PFSK-1 (cell line): ENCODE data around the gene NBR1.
"Not testable (repeated sequence)": the region's sequence is repeated elsewhere in the genome, so short reads cannot be mapped to it uniquely, and the experiment has no call there.

Experiments
- FOXP2 ChIP-seq: optimal IDR thresholded peaks from 2 replicates; pipeline ENCODE3; 2011; ENCODE audit warnings: borderline replicate concordance, control low read depth, inconsistent platforms; ENCODE audit not compliant: insufficient read depth; ENCODE audit errors: extremely low read length, extremely low read depth
- POLR2AphosphoS5 ChIP-seq: IDR thresholded peaks from 2 replicates; pipeline ENCODE4 v1.6.1; 2012; ENCODE audit warnings: low read depth, mild to moderate bottlenecking, control low read depth, low read length, moderate library complexity
- SIN3A ChIP-seq: IDR thresholded peaks from 2 replicates; pipeline ENCODE4 v1.6.1; 2012; ENCODE audit warnings: mild to moderate bottlenecking, low read length, moderate library complexity, borderline replicate concordance; ENCODE audit not compliant: insufficient read depth
- TAF1 ChIP-seq: IDR thresholded peaks from 2 replicates; pipeline ENCODE4 v1.6.1; 2012; ENCODE audit warnings: low read length, control low read depth, borderline replicate concordance; ENCODE audit not compliant: insufficient read depth
- TF ChIP-seq, protein P1 (sequence below), 2 experiments: IDR thresholded peaks; 2 replicates each; pipeline versions ENCODE4 v1.6.1 to v1.8.0; 2011 to 2012; ENCODE audit warnings: low read depth in 2 of 2, low read length in 2 of 2, control low read depth in 1 of 2, inconsistent platforms in 1 of 2, mild to moderate bottlenecking in 1 of 2, moderate library complexity in 1 of 2; ENCODE audit not compliant: insufficient read depth in 1 of 2

NBR1 gene

DNA sequence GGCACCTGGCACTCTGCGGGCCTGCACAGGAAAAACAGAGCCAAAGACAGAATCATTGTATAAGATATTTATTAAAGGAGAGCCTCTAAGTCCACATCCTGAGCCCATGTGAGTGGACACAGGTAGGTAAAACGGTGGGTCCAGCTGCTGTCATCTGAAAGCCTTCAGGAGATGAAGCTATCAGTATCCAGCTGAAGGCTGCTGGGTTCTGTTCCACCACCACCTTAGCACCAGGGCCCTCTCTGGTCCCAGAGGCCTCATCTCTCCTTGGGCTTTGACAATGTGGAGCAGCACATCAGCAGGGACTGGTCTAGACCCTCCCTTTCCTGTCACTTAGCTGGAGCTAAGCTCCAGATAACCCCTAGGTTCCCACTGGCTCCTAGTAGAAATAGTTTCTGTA is 48.0 kb downstream of the NBR1 start:
- TF ChIP-seq POLR2AphosphoS5 (no peak), FOXP2 (no peak), SIN3A (no peak), TAF1 (no peak)
- TF ChIP-seq, protein P1, sequence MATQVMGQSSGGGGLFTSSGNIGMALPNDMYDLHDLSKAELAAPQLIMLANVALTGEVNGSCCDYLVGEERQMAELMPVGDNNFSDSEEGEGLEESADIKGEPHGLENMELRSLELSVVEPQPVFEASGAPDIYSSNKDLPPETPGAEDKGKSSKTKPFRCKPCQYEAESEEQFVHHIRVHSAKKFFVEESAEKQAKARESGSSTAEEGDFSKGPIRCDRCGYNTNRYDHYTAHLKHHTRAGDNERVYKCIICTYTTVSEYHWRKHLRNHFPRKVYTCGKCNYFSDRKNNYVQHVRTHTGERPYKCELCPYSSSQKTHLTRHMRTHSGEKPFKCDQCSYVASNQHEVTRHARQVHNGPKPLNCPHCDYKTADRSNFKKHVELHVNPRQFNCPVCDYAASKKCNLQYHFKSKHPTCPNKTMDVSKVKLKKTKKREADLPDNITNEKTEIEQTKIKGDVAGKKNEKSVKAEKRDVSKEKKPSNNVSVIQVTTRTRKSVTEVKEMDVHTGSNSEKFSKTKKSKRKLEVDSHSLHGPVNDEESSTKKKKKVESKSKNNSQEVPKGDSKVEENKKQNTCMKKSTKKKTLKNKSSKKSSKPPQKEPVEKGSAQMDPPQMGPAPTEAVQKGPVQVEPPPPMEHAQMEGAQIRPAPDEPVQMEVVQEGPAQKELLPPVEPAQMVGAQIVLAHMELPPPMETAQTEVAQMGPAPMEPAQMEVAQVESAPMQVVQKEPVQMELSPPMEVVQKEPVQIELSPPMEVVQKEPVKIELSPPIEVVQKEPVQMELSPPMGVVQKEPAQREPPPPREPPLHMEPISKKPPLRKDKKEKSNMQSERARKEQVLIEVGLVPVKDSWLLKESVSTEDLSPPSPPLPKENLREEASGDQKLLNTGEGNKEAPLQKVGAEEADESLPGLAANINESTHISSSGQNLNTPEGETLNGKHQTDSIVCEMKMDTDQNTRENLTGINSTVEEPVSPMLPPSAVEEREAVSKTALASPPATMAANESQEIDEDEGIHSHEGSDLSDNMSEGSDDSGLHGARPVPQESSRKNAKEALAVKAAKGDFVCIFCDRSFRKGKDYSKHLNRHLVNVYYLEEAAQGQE (IDR thresholded peaks at IDR 0.05; ENCODE audit: insufficient read depth in 1 of 2, low read depth in 2 of 2, low read length in 2 of 2) = no peak

DNA sequence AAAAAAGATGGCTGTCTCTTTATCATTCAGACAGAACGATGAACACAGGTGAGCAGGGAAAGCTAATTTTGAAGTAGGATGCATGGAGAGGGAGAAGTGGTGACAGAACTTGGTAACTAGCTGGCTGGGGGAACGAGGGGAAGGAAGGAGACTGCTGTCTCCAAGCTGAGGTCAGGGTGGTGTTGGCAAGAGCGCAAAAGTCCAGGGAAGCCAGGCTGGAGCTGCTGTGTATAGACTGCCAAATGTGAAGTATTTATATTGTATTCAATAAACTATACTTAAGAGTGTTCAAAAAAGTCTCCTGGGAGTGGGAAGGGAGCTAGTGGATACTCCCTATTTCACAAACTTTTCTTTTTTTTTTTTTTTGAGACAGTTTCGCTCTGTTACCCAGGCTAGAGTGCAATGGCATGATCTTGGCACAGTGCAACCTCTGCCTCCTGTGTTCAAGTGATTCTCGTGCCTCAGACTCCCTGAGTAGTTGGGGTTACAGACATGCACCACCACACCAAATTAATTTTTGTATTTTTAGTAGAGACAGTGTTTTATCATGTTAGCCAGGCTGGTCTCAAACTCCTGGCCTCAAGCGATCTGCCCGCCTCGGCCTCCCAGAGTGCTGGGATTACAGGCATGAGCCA is 48.8 kb downstream of the NBR1 start:
- TF ChIP-seq POLR2AphosphoS5 (no peak), FOXP2 (no peak)

DNA sequence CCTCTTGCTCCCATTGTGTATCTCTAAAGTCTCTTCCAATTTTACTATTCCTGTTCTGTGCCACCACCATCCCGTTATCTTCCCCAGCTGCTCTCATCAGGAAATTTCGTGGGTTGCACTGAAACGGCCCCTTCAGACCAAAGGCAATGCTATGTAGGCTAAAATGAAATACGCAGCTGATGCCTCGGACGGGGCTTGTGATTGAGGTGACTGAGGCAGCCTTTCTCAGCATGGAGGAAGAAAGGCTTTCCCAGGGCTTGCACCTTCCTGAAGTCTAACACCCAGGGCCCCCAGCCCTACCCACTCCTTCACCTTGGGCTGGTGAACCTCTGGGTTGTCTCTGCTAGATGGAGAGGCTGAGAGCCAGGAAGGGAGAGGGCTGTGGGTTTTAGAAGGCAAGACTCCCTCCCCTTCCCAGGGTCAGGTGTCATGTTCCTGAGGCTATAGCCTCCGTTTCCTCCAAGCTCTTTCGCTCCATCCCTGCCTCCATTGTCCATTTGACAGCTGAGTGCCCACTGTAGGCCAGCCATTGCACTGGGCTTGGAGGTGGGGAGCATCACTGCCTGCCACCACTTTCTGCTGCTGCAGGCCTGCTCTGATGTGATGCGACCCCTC is 49.6 kb downstream of the NBR1 start:
- TF ChIP-seq TAF1 = no peak

DNA sequence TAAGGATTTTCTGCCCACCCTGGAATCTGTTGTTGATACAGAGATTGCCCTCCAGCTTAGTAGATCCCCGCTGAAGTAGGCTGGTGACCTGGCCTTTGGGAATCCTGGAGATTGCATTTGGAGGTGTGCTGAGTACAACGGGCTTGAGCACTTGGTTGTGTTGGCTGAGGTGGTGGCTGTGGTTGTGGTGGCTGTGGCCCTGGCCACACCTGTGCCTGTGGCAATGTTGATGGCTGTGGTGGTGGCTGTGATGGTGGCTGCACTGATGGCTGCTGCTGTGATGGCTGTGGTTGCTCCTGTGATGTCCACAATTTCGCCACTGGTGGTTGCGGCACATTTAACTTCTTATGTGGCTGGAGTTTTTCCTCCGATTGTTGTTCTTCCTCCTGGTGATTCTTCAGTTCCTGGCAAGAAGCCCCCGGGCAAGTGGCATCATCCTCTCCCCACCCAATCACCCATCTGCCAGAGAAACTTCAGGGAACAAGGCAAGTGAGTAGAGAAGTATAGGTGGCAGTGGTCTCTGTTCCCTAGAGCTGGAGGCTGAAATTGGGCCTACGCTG is 53.2 kb downstream of the NBR1 start:
- no peak for TF ChIP-seq SIN3A
- TF ChIP-seq, protein P1 (IDR thresholded peaks at IDR 0.05; ENCODE audit: insufficient read depth in 1 of 2, low read depth in 2 of 2, low read length in 2 of 2) = no peak
- no peak for TF ChIP-seq FOXP2
- no peak for TF ChIP-seq POLR2AphosphoS5
- no peak for TF ChIP-seq TAF1

DNA sequence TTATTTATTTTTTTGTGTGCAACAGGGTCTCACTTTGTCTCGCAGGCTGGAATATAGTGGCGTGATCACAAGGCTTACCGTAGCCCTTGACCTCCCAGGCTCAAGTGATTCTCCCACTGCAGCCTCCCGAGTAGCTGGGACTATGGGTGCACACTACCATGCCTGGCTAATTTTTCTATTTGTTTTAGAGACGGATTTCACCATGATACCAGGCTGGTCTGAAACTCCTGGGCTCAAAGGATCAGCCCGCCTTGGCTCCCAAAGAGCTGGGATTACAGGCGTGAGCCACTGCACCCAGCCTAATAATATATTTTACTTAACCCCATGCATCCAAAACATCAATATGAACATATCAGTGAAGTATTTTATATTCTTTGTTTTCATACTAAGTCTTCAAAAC is 55.4 kb downstream of the NBR1 start:
- TF ChIP-seq FOXP2 (no peak), SIN3A (no peak), TAF1 (no peak), POLR2AphosphoS5 (no peak)
- TF ChIP-seq, protein P1 (IDR thresholded peaks at IDR 0.05; ENCODE audit: insufficient read depth in 1 of 2, low read depth in 2 of 2, low read length in 2 of 2) = no peak

DNA sequence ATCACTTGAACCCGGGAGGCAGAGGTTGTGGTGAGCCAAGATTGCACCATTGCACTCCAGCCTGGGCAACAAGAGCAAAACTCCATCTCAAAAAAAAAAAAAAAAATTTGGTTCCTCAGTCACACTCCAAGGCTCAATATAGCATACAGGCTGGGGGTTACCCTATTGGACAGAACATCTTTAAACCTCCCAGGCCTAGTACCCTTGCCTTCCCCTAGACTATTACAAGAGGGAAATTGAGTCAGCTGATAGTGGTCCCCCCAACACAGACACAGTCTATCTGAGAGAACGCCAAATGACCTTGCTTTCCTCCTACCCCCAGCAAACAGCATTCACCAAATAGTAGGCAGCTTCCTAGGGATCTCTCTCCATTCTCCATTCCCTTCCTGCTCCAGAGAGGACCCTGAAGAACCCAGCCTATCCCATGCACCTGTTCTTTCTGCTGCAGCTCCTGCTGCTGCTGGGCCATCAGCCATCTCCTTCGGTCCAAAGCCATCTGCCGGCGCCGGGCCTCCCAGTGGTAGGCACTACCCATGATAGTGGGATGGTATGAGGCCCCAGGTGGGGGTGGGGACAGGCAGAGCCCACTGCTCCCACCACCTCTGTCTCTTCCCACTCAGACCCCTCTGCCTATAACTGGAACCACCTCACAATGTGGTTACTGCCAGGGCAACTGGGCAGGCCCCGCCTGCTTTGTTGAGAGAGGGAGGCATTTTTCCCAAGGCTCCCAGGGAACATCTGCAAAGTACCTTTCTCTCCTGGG is 57.2 kb downstream of the NBR1 start, which contains the start of gene CCDC200:
TSS of gene CCDC200 (minus strand) at position 604 of the 763 bp plus-strand sequence. CDS start at position 535, 69 bp downstream.
- not testable (repeated sequence) for TF ChIP-seq SIN3A, POLR2AphosphoS5
- TF ChIP-seq, protein P1 (IDR thresholded peaks at IDR 0.05; ENCODE audit: insufficient read depth in 1 of 2, low read depth in 2 of 2, low read length in 2 of 2) = not testable (repeated sequence)
